Activated CD4-positive, alpha-beta T cell treated with anti-CD3 and anti-CD28 coated beads, Interleukin-2, amount 50 U/mL, for 4 hours (primary cell): Measurements from ENCODE around the gene TMEM9B.
"Not testable (repeated sequence)": the region's sequence is repeated elsewhere in the genome, so short reads cannot be mapped to it uniquely, and the experiment has no call there.

ENCODE experiments used
- DNase-seq, 2 experiments: peaks; one replicate each; pipeline ENCODE4 v3.0.0-alpha.2; 2020

The TMEM9B gene

DNA sequence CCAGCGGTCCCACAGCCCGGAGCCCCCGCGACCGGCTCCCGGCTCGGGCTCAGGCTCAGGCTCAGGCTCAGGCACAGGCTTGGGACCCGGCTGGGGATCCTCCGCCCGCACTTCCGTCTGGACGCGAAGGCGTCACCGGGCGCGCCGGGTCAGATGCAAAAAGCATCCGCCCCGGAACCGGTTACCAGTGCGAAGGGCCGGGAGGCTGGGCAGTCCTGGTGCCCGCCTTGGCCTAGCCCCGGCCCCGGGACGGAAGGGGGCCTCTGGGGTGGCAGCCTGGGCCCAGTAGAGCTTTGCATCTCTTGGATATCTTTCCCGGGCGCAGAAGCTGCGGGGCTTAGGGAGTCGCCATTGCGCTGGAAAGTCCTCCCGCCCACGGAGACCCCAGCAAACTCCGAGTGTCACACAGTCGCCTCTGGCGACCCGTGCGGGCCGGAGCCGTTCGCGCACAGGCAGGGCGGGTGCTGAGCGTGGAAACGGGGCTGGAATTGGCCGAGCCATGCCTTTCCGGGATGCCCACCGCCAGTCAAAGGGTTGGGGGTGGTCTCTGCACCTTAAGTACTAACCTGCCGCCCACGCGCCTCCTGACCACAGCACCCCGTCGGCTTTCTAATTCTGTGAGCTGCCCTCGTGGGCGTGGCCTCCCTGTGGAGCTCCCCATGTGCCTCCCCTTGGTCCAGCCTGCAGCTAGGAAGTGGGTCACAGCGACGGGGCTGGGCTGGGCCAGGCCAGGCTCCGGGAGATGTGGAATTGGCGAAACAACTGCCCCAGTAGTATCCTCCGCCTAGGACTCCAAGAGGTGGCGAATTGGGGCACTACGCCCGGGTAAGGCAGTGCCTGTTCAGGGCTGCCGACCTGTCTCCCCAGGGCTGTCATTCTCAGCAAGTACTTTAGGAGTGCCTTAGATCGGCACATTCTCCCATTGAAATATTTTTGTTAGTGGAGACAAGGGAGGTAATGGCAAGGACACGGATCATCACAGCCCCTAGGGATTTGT is at the start of gene TMEM9B:
TMEM9B (minus strand) TSS at position 119 of the 997 bp plus-strand sequence. CDS start 129 bp downstream, outside the sequence.
- DNase-seq: peak; percentile 56 to 59

DNA sequence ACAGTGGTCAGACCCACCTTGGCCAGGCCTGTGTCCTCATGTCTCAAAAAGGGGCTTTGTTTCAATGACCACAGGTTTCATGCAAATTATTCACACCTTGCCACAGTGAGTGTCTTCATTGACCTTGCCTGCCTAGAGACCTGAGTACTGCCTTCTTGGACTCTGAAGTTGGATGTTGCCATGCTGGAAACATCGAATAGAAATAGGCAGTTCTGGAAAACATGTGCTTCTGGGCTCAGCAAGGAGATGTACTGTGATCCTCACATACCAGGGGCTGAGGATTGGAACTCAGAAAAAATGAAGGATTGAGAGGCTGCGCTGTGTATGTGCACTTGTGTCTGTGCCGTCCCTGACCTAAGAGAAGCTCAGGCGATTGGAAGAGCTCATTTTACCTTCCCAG is 49.1 kb upstream of the TMEM9B start:
- no peak for DNase-seq

DNA sequence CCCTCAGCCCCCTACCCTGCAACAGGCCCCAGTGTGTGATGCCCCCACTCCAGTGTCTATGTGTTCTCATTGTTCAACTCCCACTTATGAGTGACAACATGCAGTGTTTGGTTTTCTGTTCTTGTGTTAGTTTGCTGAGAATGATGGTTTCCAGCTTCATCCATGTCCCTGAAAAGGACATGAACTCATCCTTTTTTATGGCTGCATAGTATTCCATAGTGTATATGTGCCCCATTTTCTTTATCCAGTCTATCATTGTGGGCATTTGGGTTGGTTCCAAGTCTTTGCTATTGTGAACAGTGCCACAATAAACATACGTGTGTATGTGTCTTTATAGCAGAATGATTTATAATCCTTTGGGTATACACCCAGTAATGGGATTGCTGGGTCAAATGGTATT is 45.3 kb upstream of the TMEM9B start:
- not testable (repeated sequence) for DNase-seq

DNA sequence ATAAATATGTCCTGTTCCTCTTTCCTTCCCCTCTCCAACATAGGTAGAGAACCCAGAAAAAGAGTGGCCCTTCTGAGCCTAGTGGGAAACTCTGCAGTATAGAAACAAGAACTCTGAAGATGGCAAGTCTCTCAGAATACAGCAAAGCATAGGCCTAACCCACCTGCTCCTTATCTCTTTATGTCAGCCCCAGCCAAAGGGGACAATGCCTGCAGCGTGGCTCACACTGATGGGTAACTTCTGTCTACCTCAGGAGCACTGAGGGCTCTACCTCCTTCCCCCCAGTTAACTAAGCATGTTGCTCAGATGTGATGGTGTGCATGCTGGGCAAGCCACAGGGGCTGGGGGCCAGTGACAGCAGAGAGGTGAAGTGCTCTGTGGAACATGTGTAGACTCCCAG is 44.4 kb upstream of the TMEM9B start:
- no peak for DNase-seq

DNA sequence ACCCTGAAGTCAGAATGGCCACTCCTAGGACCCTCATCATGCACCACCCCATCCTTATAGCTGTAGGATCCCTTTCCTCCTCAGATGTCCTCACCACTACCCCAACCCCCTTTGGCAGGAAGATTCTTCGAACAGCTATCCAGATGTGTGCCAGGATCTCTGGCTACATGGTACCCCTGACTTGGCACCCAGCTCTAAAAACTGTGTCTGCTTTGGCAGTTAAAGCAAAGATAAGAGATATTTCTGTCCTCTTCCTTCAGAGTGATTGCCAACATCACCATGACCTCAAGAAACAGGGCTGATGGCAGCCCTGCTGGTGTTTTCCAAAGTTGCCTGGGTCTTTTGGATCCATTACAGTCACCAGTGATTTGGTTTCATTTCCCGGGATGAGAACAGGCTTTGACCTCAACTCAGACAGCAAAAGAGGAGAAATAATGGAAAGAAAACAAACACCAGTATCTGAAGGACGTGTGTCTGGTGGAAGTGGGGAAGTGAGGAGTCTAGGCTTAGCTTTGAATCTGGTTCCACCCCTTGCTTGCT is 43.8 kb upstream of the TMEM9B start:
- no peak for DNase-seq

DNA sequence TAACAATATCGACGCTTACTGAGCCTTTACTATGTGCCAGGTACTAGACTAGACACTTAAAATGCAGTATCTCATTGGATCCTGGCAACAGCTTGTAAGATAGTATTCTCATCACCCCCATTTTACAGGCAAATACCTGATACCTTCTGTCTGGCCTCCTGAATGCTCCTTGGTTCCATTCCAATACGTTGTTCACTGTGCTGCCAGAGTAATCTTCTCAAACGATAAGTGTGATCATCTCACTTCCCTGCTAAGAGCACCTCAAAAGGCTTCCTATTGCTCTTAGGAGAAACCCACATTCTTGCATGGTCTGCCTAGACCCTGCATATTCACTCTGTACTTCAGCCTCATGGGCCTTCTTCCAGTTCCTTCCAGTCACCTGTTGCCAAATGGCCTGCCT is 40.8 kb upstream of the TMEM9B start:
- DNase-seq: no peak

DNA sequence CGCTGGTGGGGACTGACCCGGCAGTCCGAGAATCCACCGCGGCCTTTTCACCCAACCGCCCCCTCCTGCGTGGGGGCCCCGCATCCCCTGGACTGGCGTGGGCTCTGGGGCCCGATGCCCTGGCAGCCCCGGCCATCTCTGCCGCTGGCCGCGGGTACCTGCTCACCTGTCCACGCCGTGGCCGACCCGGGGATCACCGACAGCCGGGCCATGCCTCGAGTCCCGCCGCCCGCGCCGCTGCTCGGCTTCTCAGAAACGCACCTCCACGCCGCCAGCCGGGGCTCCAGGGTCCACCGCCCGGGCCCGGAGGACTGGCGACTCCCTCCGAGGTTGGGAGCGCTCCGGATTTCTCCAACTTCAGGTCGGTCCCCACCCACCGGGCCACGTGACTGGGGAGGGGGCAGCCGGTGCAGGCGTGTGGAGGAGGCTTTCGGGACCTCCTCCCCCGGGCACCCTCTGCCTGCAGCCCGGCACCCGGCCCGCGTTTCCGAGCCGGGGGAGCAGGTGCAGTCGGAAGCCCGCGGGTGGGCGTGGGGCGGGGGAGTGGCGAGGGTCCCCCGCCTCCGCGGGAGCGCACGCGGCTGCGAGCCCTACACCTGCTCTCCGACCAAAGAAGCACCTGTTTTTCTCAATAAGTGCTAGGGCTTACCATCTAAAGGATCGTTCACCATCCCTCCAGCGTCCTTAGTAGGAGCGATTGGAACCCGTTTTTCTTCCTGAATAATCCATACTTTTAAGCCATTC is 40.1 kb upstream of the TMEM9B start:
- peak in 1 of 2 experiments; percentile 17 for DNase-seq

DNA sequence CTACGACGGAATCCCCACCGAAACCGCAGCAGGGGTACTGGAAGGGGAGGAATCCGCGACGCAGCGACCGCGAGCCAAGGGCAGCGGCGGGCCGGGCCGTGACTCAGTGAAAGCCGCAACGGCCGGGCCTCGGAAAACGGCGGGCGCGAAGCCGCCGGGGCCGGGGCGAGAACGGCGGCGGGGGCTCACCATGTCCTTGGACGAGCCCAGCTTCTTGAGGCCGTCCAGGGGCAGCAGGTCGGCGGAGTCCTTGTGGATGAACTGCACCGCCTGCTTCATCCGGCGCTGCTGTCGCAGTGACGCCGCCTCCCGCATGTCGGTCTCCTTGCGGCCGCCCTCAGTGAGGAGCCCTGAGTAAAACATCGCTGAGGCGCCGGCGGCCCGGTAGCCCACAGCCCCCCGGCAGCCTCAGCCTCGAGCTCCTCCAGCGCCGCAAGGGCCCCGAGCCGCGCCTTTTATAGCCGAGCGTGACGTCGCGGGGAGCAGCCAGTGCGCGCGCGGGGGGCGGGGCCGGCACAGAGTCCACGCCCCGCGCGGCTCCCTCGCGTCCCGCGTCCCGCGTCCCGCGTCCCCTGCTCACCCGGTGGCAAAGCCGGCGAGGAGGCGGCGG is 39.4 kb upstream of the TMEM9B start, which contains the start of gene NRIP3:
NRIP3 (minus strand) TSS at position 429 of the 610 bp plus-strand sequence; CDS start at position 363, 66 bp downstream.
- peak; percentile 70 to 72 for DNase-seq

DNA sequence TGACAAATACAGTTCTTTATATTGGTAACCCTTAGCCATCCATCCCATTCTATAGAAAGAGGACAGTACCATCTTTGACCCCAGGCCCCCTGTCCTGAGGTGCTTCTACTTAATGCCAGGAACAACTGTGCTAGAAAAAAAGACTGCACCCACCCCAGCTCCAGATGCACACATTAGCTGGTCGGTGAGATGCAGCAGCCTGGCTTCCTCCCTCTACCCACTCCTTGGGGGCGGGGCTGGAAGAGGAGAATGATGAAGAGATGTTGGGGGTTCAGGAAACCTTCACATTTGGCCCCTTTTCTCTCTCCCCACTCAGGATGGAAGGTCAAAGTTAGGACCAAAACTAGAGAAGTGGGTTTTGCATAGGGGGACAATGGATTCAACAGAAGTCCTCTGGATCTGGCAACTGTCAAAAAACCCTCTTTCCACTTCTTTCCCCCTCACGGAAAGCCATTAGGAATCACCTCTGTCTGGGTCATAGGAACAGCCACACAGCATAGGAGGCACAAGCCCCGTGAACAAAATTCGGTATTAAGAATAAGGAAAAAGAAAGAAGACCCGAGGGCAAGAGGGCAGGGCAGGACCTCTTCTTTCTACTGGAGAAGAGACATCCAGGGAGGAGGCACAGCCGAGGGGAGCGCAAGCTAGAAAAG is 38.8 kb upstream of the TMEM9B start:
- peak in 1 of 2 experiments; percentile 15 for DNase-seq

DNA sequence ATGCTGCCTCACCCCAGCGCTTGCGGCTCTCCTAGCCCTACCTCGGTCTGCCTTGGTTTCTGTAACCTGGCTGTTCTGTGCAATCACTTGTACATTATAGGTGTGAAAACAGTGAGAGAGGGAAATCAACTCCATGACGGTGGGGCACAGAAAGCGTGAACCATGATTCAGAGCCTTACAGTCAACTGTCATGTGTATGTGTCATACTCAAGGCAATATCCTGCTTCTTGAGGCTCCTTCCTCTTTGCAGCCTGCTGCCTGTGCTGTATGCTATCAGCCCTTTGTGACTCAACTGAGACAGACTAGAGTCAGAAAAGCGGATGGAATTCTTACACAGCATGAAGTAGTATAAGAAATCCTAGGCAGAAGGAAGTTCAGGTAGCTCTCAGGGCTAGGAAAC is 37.5 kb upstream of the TMEM9B start:
- DNase-seq: peak; percentile 13 to 15

DNA sequence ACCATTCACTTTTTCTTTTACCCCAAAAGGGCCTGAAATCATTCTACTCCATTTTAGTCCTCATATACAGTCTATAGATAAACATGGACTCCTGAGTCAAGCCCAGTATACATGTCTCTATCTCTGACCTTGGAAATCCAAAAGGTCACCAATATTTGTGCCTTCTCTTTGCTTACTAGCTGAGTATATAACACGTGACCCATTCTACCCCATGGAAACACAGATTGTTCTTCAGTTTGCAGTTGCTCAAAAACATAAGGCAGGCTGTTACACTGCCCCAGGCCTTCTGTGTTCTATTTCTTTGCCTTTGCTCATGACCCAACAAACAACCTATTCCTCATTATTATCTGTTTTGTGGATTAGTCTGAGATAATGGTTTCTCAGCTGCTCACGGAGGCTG is 33.8 kb upstream of the TMEM9B start:
- no peak for DNase-seq

DNA sequence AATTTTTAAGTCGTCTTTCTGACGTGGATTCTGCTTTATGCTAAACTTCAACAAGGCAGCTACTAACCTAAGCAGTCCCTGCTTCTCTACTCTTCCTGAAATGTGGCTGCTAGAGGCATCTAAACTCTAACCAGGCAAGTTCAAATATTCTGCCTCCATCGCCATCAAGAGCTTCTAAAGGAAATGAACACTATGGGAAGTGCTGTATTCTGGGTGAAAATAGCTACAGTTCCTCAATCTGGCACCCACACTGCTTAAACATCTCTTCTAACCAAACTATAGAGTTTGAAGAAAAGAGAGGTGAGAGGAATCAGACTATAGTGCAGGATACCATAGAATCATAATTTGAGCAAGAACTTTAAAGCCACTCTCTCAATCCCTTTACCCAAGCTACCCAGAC is 33.2 kb upstream of the TMEM9B start:
- no peak for DNase-seq

DNA sequence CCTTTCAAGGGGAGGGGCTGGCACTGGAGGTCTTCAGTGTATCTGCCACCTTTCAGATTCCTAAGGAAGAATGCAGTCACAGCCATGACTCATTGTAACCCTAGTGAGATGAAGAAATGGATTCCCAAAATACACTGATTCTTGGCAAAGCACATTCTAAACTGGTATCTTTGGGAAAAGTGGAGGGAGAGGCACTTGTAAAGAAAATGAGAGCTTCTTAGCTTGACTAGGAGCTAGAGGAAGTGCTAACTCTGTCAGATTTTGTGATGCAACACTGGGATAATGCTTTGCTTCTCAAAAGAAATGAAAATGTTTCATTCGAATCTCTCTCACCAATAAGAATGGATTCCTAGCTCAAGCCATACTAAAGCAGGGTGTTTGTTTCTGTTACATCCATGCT is 25.2 kb upstream of the TMEM9B start:
- DNase-seq: no peak

DNA sequence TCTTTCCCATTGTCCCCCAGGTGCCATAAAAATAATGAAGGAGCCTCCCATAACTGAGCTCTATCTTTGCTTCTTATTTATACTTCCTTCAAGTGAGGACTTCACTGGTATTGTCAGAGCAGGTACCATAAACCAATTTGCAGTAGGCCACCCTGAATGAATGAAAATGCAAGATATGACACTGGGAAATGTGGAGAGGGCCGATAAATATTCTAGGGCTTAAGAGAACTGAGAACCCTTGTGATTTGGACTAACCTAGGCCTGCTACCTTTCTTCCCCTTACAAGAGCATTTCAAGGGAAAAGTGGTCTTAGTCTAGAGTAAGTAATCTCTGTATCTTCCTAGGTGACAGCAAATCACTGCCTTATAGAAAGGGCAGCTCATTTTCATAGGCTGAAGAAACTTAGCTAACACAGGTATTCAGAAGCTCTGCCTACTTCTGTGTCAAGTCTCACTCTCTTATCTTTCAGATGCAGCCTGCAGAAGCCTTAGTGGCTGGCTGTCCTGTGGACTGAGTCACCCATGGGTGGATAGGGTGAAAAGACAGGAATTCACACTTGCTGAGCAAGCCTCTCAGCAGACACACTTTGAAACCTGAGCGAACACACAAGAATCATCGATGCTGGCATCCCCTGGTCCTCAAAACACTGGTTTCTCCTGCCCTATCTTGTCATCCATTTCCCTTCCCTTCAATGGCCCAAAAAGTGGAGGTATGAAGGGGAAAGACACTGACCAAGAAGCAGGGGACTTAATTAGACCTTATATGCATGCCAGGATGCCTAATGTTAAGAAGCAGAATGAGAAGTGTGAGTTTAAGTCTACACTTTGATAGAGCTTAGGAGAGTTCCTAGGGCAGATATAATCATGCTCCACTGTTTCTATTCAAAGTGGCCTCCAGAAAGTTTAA is 24.3 kb upstream of the TMEM9B start:
- DNase-seq: no peak

DNA sequence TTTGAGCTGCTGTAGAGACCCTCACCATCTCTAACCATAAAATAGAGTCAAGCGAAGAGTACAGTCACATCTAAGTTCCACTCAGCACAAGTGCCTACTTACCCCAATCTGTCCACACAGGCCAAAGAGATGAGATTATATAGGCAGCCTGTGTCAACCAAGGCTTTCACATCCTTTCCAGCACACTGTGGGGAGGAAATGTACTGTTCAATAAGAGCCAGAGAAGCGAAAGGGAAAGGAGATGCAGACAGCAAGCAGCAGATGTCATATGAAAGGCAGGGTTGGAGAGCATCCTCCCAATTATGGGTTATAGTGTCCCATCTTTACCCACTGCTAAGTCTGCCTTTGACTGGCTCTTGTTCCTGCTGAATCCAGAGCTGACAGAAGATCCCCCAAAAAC is 23.2 kb upstream of the TMEM9B start:
- DNase-seq: no peak

DNA sequence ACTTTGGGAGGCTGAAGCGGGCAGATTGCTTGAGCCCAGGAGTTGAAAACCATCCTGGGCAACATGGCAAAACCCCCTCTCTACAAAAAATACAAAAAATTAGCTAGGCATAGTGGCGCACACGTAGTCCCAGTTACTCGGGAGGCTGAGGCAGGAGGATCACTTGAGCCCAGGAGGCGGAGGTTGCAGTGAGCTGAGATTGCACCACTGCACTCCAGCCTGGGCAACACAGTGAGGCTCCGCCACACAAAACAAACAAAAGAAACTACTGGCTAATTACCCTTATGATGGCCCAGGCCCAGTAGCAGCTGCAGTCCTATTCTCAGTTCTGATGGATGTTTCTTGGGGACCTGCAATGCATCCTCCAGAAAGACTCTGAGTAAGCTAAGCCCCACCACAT is 22.5 kb upstream of the TMEM9B start:
- not testable (repeated sequence) for DNase-seq

DNA sequence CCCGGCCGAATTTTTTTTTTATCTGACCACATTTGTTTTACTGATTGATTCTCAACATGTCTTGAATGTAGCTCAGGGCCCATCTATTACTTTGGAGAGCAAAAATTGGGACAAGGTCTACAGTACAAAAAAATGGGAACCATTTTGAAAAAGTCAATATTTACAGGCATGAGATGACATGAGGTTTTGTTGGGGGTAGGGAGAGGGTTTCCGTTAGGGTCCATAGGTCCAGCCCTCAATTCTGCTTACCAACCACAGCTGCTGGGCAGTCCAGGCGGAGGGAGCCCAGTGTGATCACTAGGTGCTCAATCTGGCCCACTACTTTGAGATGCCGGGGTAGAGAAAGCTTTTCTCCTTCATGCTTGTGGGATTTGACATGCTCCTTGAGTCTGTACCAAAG is 21.2 kb upstream of the TMEM9B start:
- no peak for DNase-seq

DNA sequence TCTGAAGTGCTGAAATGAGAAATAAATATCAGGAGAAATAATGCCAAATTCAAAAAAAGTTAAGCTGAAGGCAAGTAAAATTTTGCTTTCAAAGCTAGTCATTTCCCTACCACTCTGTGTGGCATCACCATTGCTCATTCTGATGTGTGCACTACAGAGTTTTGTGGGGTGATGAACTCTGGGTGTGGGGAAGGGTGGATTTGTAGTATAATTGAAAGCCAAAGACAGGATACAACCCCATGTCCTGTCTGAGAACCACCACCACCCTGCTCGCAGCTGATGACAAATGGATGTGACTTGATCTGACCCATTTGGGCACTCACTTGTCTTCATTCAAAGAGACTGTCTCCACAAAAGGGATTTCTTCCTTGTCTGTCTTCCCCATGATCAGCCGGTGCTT is 19.3 kb upstream of the TMEM9B start:
- no peak for DNase-seq

DNA sequence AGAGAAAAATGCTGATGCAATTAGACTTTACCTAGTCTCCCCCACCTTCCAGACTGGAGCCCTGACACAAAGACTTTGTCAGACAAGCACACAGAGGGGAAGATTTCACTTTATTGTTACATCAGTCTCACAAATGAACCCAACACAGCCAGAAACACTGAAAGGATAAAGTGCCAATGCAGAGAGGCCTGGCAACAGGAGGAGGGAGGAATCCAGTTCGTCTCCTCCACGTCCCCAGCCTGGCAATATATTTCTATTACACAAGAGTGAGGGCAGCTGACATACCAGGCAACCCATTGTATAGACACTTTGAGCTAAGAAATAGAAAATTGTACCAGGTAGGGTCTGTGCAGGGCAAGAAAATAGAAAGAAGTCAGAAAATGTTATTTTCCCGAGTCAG is 16.2 kb upstream of the TMEM9B start:
- no peak for DNase-seq

DNA sequence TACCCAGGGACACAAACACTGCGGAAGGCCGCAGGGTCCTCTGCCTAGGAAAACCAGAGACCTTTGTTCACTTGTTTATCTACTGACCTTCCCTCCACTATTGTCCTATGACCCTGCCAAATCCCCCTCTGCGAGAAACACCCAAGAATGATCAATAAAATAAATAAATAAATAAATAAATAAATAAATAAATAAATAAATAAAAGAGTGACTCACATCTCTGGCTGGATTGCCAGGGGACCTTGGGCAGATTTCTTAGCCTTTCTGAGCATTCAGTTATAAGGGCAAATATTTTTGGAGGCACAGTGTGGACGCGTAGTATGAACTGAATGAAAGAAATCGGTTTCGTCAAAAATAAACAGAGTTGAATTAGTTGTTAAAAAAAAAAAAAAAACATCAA is 15.1 kb upstream of the TMEM9B start:
- not testable (repeated sequence) for DNase-seq

DNA sequence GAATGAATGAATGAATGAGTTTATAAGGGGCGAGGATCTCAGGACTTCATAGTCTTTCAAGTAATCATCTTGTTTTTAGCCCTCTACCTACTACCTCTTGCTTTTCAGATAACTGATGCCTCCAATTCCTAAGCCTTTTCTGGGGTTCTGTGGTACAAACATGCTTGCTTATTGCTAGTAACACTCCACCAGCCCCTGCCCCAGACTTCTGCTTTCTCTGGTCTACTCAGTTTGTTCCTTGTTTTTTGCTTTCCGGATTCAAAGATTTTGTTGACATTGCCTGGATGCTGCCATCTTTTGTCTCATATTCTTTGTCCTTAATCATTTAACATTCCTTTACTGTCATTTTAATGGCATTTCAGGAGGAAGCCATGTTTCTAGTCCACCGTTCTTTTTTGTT is 8.9 kb upstream of the TMEM9B start:
- DNase-seq: no peak
